ENCODE measurements around the gene ZNF639. TPM values are rescaled to one million over a fixed set of nuclear protein-coding genes. Genes with fewer than 3 reads are reported as not detected.

Gene ZNF639
- total RNA-seq, 2 experiments from 2014 or later, result 35.1 to 35.4 TPM

DNA sequence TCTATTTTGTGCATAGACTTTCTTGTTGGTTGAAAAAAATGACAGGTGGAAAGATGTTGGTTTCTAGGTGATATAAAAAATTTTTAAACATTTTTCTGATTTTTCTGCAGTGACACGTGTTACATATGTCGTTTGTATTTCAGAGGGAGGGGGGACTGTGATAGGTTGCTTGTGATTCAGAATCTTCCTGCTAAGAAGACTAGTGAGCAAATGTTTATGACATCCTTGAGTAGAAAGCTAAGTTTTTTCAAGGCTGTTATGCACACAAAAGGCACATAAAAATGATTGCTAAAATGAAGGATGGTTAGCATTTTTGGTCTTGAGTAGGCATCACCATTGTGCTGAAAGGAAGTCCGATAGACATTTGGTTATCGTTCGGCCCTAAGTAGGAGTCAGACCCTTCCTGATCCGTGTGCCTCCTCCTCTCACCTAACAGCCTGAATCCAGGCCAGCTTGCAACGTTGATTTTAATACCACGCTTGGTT lies 1.5 kb downstream of the ZNF639 start:
- Mint-ChIP-seq H3K27ac (peak overlapping the region; percentile 94), H3K36me3 (ENCODE audit: low read depth) (peaks cover 26% of the 10 kb centered on the region), H3K27me3 (no peaks in the 10 kb centered on the region), H3K4me1 (ENCODE audit: low read depth) (peaks cover 32% of the 10 kb centered on the region), H3K4me3 (peak overlapping the region; percentile 94), H3K9me3 (no peaks in the 10 kb centered on the region)
- intact Hi-C loops (cut with micrococcal nuclease), result loop anchor here (5.0 kb wide), 1 partner anchor 238 kb away; the partner anchor contains the start of gene ACTL6A
- ChIA-PET POLR2A (interaction anchor here (0.6 to 3.9 kb wide), 7 partner anchors 13 to 305 kb away, joined by 3 to 22 read pairs (median 6); partner anchors contain the start of genes MFN1, PIK3CA and ZMAT3), CTCF (interaction anchor here (1.0 to 2.5 kb wide), 4 partner anchors 8 to 254 kb away, joined by 3 to 7 read pairs (median 4); no protein-coding TSS in a partner anchor)
- ATAC-seq (no peak), DNase-seq (no peak)
- TF ChIP-seq, protein P1, sequence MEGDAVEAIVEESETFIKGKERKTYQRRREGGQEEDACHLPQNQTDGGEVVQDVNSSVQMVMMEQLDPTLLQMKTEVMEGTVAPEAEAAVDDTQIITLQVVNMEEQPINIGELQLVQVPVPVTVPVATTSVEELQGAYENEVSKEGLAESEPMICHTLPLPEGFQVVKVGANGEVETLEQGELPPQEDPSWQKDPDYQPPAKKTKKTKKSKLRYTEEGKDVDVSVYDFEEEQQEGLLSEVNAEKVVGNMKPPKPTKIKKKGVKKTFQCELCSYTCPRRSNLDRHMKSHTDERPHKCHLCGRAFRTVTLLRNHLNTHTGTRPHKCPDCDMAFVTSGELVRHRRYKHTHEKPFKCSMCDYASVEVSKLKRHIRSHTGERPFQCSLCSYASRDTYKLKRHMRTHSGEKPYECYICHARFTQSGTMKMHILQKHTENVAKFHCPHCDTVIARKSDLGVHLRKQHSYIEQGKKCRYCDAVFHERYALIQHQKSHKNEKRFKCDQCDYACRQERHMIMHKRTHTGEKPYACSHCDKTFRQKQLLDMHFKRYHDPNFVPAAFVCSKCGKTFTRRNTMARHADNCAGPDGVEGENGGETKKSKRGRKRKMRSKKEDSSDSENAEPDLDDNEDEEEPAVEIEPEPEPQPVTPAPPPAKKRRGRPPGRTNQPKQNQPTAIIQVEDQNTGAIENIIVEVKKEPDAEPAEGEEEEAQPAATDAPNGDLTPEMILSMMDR (IDR thresholded peaks at IDR 0.05), result no peak

DNA sequence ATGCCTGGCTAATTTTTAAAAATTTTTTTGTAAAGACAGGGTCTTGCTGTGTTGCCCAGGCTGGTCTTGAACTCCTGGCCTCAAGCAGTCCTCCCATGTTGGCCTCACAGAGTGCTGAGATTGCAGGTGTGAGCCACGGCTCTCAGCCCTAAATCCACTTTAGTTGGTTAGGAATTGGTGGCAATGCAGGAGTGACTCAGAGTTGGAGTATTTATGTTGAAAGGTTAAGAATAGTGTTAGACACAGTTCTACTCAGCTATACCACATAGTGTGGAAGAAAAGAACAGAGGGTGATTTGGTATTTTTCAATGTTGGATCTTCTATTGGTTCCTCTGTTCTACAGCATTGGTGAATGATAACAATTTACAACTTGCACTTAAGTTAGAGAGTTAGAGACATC lies 7.6 kb downstream of the ZNF639 start:
- intact Hi-C loops (cut with micrococcal nuclease), result no loop called here
- ChIA-PET POLR2A (no interaction called here), CTCF (interaction anchor here (0.9 kb wide), 1 partner anchor 315 kb away, joined by 5 read pairs; no protein-coding TSS in a partner anchor)
- no peak overlapping the region for H3K4me3 Mint-ChIP-seq
- H3K36me3 Mint-ChIP-seq (ENCODE audit: low read depth), result peaks cover 50% of the 10 kb centered on the region
- TF ChIP-seq, protein P1 (IDR thresholded peaks at IDR 0.05), result no peak
- no peaks in the 10 kb centered on the region for H3K9me3 Mint-ChIP-seq
- no peak overlapping the region for H3K27ac Mint-ChIP-seq
- DNase-seq, result no peak
- ATAC-seq, result no peak
- H3K27me3 Mint-ChIP-seq, result no peaks in the 10 kb centered on the region
- H3K4me1 Mint-ChIP-seq (ENCODE audit: low read depth), result peaks cover 17% of the 10 kb centered on the region

DNA sequence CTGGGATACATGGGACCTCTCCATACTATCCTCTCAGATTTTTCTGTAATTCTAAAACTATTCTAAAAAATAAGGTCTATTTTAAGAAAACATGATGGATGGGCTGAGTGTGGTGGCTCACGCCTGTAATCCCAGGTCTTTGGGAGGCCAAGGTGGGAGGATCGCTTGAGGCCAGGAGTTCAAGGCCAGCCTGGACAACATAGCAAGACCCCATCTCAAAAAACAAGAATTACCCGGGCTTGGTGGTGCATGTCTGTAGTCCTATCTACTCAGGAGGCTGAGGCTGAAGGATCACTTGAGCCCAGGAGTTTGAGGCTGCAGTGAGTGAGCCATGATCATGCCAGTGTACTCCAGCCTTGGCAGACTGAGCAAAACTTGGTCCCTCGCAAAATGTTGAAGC lies 9.4 kb downstream of the ZNF639 start:
- H3K36me3 Mint-ChIP-seq (ENCODE audit: low read depth), result peaks cover 54% of the 10 kb centered on the region
- H3K4me3 Mint-ChIP-seq, result no peak overlapping the region
- DNase-seq (no peak), ATAC-seq (no peak)
- H3K4me1 Mint-ChIP-seq (ENCODE audit: low read depth), result peaks cover 12% of the 10 kb centered on the region
- H3K27ac Mint-ChIP-seq, result no peak overlapping the region
- TF ChIP-seq, protein P1 (IDR thresholded peaks at IDR 0.05), result no peak
- ChIA-PET POLR2A (no interaction called here), CTCF (no interaction called here)
- no peaks in the 10 kb centered on the region for H3K27me3 Mint-ChIP-seq
- intact Hi-C loops (cut with micrococcal nuclease), result no loop called here
- no peaks in the 10 kb centered on the region for H3K9me3 Mint-ChIP-seq

DNA sequence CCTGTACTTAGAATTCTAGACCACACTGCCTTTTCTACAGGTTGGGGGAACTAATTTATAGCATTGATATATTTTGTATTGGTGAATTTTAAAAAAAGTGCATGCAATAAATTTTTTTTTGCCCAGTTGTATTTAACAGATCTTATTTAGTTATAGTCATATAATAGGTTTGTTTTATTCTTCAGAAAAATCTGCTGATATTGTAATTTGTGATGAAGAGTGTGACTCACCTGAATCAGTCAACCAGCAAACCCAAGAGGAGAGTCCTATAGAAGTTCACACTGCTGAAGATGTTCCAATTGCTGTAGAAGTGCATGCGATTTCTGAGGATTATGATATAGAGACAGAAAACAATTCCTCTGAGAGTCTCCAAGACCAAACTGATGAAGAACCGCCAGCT lies 10.3 kb downstream of the ZNF639 start:
- no peak for ATAC-seq
- H3K4me3 Mint-ChIP-seq, result no peak overlapping the region
- CTCF ChIA-PET, result no interaction called here

DNA sequence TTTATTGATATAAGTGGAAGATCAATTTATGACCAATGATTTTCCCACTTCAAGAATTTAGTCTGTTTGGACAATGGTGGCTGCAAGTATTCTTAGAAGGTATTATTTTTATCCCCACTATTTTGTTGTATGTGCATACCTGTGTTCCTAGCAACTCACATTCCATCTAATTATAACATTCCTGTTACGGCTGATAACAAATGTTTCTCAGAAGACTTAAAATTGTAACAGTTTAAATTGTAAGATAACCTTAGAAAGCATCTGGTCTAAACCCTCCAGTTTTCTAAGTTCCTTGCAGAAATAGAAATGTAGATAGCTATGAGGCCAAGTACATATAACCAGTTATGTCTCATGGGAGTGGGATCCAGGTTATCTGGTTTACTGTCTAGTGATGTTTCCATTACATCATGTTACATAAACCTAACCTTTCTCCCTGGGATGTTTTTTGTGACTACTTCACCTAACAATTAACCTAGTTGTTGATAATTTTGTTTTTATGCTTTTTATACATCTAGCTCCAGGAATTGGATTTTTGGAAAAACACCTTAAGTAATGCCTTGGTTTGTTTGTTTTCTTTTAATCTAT lies 13.6 kb downstream of the ZNF639 start:
- no peaks in the 10 kb centered on the region for H3K9me3 Mint-ChIP-seq
- no peak overlapping the region for H3K4me3 Mint-ChIP-seq
- no peaks in the 10 kb centered on the region for H3K27me3 Mint-ChIP-seq
- intact Hi-C loops (cut with micrococcal nuclease), result no loop called here
- ChIA-PET CTCF (interaction anchor here (0.7 to 0.8 kb wide), 2 partner anchors 11 to 12 kb away, joined by 3 to 4 read pairs; no protein-coding TSS in a partner anchor), POLR2A (interaction anchor here (1.8 kb wide), 1 partner anchor 12 kb away, joined by 6 read pairs; no protein-coding TSS in a partner anchor)
- H3K36me3 Mint-ChIP-seq (ENCODE audit: low read depth), result peaks cover 43% of the 10 kb centered on the region
- H3K27ac Mint-ChIP-seq, result no peak overlapping the region
- TF ChIP-seq, protein P1 (IDR thresholded peaks at IDR 0.05), result no peak
- ATAC-seq (no peak), DNase-seq (no peak)
- H3K4me1 Mint-ChIP-seq (ENCODE audit: low read depth), result peaks cover 9% of the 10 kb centered on the region

More for the DNA sequence above, 10.3 kb downstream of the ZNF639 start:
- Mint-ChIP-seq H3K36me3 (ENCODE audit: low read depth) (peaks cover 56% of the 10 kb centered on the region), H3K4me1 (ENCODE audit: low read depth) (peaks cover 9% of the 10 kb centered on the region), H3K27ac (no peak overlapping the region), H3K27me3 (no peaks in the 10 kb centered on the region), H3K9me3 (no peaks in the 10 kb centered on the region)
- POLR2A ChIA-PET, result no interaction called here
- no peak for DNase-seq
- TF ChIP-seq, protein P1 (IDR thresholded peaks at IDR 0.05), result no peak
- intact Hi-C loops (cut with micrococcal nuclease), result no loop called here
